NCI-H1417 (cell line): ENCODE measurements around the gene CAMK2G.
"Not testable (repeated sequence)": the region's sequence is repeated elsewhere in the genome, so short reads cannot be mapped to it uniquely, and the experiment has no call there.

Source experiments
- DNase-seq, 3 experiments: peaks; one replicate each; lab custom pipeline; 2025; lab: John Stamatoyannopoulos, UW

Gene CAMK2G

GRCh38 chr10:73840056-73840402, 34.3 kb downstream of the CAMK2G start:
- no peak for DNase-seq

- DNase-seq = no peak
Observed at GRCh38 chr10:73839276-73839966, 34.9 kb downstream of the CAMK2G start.

- DNase-seq = no peak
Observed at GRCh38 chr10:73838827-73839226, 35.5 kb downstream of the CAMK2G start.

- DNase-seq = no peak
Observed at GRCh38 chr10:73838008-73838567, 36.3 kb downstream of the CAMK2G start.

GRCh38 chr10:73837072-73837471, 37.3 kb downstream of the CAMK2G start:
- DNase-seq = no peak

- no peak for DNase-seq
Observed at GRCh38 chr10:73836427-73836980, 37.9 kb downstream of the CAMK2G start.

GRCh38 chr10:73829090-73829489, 45.3 kb downstream of the CAMK2G start:
- not testable (repeated sequence) for DNase-seq

GRCh38 chr10:73828161-73828560, 46.2 kb downstream of the CAMK2G start:
- DNase-seq = no peak

- no peak for DNase-seq
Observed at GRCh38 chr10:73827346-73828089, 46.8 kb downstream of the CAMK2G start.

- no peak for DNase-seq
Observed at GRCh38 chr10:73824146-73824725, 50.1 kb downstream of the CAMK2G start.

- DNase-seq = no peak
Observed at GRCh38 chr10:73823391-73823790, 51.0 kb downstream of the CAMK2G start.

GRCh38 chr10:73819513-73820093, 54.8 kb downstream of the CAMK2G start:
- DNase-seq = no peak

- no peak for DNase-seq
Observed at GRCh38 chr10:73819081-73819480, 55.3 kb downstream of the CAMK2G start.

GRCh38 chr10:73818402-73818801, 56.0 kb downstream of the CAMK2G start:
- no peak for DNase-seq

- DNase-seq = no peak
Observed at GRCh38 chr10:73817826-73818225, 56.5 kb downstream of the CAMK2G start.

GRCh38 chr10:73816917-73817729, 57.2 kb downstream of the CAMK2G start:
- no peak for DNase-seq

GRCh38 chr10:73815719-73816030, 58.7 kb downstream of the CAMK2G start:
- DNase-seq = no peak

- no peak for DNase-seq
Observed at GRCh38 chr10:73814896-73815718, 59.2 kb downstream of the CAMK2G start.

GRCh38 chr10:73814276-73814895, 60.0 kb downstream of the CAMK2G start:
- DNase-seq = no peak

- DNase-seq = no peak
Observed at GRCh38 chr10:73813333-73813732, 61.0 kb downstream of the CAMK2G start.
